SK-N-MC (cell line): ENCODE measurements around the gene USH1G.

Experiments
- EZH2 ChIP-seq: fragments of 200-600 bp; sonication (generic); IDR thresholded peaks from one replicate; pipeline ENCODE4 v1.6.1; 2017; ENCODE audit warnings: antibody characterized with exemption
- POLR2AphosphoS5 ChIP-seq: IDR thresholded peaks from 2 replicates; pipeline ENCODE4 v1.6.1; 2012; ENCODE audit warnings: mild to moderate bottlenecking, low read depth, low read length, borderline replicate concordance

DNA sequence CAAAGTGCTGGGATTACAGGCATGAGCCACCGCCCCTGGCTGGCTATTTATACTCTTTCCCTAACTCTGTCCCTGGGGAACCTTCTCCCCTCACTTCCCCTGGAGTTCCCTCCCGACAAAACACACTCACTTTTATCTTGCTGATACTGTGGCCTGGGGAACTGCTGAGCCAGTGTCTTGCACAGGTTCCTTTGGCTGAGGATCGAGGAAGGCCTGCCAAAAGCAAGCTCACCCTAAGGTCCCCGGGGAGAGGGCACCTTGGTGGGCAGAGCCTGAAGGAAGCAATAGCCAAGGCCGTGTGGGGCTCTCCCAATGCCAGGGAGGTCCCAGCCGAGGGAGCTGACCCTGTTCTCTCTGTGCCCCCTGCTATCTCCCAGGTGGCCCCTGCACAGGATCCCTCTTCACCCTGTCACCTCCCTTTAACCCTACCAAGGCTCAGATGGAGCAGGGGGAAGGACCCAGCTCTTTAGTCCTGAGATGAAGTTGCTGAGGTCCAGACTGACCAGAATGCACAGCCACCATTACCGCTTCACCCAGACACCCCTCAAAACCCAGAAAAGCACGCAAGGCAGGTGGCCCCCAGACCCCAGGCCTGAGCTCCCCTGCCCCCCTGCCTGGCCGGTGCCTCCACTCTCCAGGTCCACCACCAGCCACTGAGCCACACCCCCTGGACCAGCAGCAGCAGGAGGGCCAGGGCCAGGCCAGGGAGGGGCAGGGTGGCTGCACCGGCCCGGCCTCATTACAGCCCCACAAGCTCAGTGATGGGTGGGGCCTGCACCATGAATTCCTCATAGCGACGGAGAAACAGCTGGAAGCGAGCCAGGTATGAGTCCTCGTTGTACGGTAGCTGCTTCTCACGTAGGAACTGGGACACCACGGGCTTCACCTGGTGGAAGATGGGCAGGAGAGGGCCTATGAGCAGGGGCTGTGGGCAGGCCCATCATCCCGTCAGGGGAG is 45.2 kb downstream of the USH1G start:
- TF ChIP-seq EZH2 (no peak), POLR2AphosphoS5 (no peak)
